Panc1 (cell line): ENCODE results near the gene ZMAT3. TPM values are rescaled to one million over a fixed set of nuclear protein-coding genes. Genes with fewer than 3 reads are reported as not detected.

Experiments
- total RNA-seq: library from RNA; stranded (reverse); gene quantifications from one replicate; pipeline ENCODE4 v1.2.1, GENCODE V29; 2021; ENCODE audit not compliant: unreplicated experiment

ZMAT3 gene
- total RNA-seq, 1 experiment from 2014 or later = 14.6 TPM

Other genes starting within 250 kb of the ZMAT3 start
- gene PIK3CA, start 76.5 kb upstream of the ZMAT3 start, total RNA-seq = 27.6 TPM
- gene KCNMB3, start 179.3 kb upstream of the ZMAT3 start, total RNA-seq = 5.8 TPM